ENCODE measurements around the gene IGFBP5. TPM values are rescaled to one million over a fixed set of nuclear protein-coding genes. Genes with fewer than 3 reads are reported as not detected.

IGFBP5 gene
- total and polyA plus RNA-seq, 2 of the 8 experiments (the other 6 are each of a cell fraction or from before 2014, with no cell fraction given) = 2.2 to 2.5 TPM

DNA sequence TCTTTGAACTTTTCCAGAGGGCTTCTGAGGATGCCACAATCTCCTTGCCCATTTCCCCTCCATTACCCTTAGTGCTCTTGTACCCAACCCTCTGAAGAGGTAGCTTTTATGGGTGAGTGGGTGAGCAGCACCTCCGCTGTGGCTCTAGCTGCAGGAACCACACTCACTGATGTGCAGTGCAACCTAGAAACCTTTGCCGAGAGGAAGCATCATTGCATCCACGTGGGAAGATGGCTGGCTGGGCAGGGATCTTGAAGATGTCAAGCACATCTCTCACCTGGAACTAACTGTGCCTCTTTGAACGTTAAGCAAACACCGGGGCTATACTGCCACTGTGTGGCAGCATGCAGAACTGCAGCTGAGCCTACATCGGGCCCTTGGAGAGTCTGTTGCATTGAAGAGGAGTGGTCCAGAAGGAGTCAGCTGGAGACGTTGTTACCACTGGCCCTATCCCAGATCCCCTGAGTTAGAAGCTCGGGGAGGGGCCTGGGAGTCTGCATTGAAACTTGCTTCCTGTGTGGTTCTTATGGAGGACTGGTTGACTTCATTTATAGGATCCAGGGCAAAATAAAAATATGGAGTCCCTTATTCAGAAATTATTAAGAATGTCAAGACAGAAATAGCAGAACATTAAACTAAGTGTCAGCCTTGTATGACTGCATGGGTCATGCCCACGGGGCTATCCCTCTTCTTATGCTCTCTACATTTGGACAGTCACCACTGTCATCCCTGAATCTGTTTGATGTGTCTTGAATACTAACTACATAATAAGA, 28.7 kb downstream of the IGFBP5 start (continued):
- TF ChIP-seq BCL11A (IDR thresholded peaks at IDR 0.05; ENCODE audit: low read depth in 2 of 2, low read length in 2 of 2) (no peak), KDM1A (IDR thresholded peaks at IDR 0.05; ENCODE audit: borderline replicate concordance, low read length) (no peak), CHD1 (IDR thresholded peaks at IDR 0.05; ENCODE audit: low read depth, low read length) (no peak), HDAC6 (IDR thresholded peaks at IDR 0.05; ENCODE audit: low read depth, low read length) (no peak), PHF8 (conservative IDR thresholded peaks at IDR 0.05; ENCODE audit: low read depth, low read length) (no peak), SIN3A (conservative IDR thresholded peaks at IDR 0.05 in 1 of 2, IDR thresholded peaks at IDR 0.05 in 1 of 2; ENCODE audit: low read depth in 1 of 2, low read length in 2 of 2) (peak in 1 of 2 experiments; percentile 83; a peak in 2 of 4 replicates), YY1 (IDR thresholded peaks at IDR 0.05; ENCODE audit: low read depth, low read length) (peak; percentile 66; the same call in 1 of the 2 replicates), FOSL1 (IDR thresholded peaks at IDR 0.05; ENCODE audit: insufficient read depth, low read depth, low read length) (no peak), CBX5 (IDR thresholded peaks at IDR 0.05; ENCODE audit: low read depth, low read length) (no peak), BACH1 (IDR thresholded peaks at IDR 0.05; ENCODE audit: low read length) (no peak), HDAC2 (IDR thresholded peaks at IDR 0.05; ENCODE audit: borderline replicate concordance in 1 of 2, low read depth in 2 of 2, low read length in 2 of 2) (0 out of 4 replicates have a peak, but pooled peaks of 1 of the 2 experiments have one; percentile 6), JUND (IDR thresholded peaks at IDR 0.05; ENCODE audit: low read length) (peak; percentile 15; the same call in 1 of the 2 replicates), RAD21 (IDR thresholded peaks at IDR 0.05 in 1 of 2, conservative IDR thresholded peaks at IDR 0.05 in 1 of 2; ENCODE audit: low read depth in 2 of 2, low read length in 2 of 2) (peak; percentile 100), EGR1 (IDR thresholded peaks at IDR 0.05; ENCODE audit: borderline replicate concordance, low read depth, low read length) (no peak), RFX5 (IDR thresholded peaks at IDR 0.05; ENCODE audit: borderline replicate concordance, low read depth, low read length) (no peak)
- TF ChIP-seq, protein P1, sequence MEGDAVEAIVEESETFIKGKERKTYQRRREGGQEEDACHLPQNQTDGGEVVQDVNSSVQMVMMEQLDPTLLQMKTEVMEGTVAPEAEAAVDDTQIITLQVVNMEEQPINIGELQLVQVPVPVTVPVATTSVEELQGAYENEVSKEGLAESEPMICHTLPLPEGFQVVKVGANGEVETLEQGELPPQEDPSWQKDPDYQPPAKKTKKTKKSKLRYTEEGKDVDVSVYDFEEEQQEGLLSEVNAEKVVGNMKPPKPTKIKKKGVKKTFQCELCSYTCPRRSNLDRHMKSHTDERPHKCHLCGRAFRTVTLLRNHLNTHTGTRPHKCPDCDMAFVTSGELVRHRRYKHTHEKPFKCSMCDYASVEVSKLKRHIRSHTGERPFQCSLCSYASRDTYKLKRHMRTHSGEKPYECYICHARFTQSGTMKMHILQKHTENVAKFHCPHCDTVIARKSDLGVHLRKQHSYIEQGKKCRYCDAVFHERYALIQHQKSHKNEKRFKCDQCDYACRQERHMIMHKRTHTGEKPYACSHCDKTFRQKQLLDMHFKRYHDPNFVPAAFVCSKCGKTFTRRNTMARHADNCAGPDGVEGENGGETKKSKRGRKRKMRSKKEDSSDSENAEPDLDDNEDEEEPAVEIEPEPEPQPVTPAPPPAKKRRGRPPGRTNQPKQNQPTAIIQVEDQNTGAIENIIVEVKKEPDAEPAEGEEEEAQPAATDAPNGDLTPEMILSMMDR (IDR thresholded peaks at IDR 0.05; ENCODE audit: control extremely low read depth in 1 of 3, insufficient read depth in 1 of 3, low read depth in 1 of 3, low read length in 3 of 3) = peak; percentile 90 to 100 (median 98)

All from H1 (cell line).